ENCODE measurements around the gene SYT1.

DNA sequence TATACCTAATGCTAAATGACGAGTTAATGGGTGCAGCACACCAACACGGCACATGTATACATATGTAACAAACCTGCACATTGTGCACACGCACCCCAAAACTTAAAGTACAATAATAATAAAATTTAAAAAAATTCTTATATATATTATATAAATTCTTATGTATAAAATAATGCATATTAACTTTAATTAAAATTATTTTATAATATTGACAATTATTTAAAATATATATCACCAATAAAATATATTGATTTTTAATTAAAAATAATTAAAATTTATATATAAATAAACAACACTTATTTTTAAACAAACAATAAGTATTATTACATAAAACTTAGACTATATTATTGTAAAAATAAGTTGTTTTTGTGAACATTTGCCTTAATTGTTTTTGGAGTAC lies 188.8 kb downstream of the SYT1 start:
- no peak for TF ChIP-seq YY1 (IDR thresholded peaks at IDR 0.05)
- TF ChIP-seq, protein P1, sequence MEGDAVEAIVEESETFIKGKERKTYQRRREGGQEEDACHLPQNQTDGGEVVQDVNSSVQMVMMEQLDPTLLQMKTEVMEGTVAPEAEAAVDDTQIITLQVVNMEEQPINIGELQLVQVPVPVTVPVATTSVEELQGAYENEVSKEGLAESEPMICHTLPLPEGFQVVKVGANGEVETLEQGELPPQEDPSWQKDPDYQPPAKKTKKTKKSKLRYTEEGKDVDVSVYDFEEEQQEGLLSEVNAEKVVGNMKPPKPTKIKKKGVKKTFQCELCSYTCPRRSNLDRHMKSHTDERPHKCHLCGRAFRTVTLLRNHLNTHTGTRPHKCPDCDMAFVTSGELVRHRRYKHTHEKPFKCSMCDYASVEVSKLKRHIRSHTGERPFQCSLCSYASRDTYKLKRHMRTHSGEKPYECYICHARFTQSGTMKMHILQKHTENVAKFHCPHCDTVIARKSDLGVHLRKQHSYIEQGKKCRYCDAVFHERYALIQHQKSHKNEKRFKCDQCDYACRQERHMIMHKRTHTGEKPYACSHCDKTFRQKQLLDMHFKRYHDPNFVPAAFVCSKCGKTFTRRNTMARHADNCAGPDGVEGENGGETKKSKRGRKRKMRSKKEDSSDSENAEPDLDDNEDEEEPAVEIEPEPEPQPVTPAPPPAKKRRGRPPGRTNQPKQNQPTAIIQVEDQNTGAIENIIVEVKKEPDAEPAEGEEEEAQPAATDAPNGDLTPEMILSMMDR (IDR thresholded peaks at IDR 0.05; ENCODE audit: low read depth, low read length, missing input control) = no peak
- TF ChIP-seq, protein P2, sequence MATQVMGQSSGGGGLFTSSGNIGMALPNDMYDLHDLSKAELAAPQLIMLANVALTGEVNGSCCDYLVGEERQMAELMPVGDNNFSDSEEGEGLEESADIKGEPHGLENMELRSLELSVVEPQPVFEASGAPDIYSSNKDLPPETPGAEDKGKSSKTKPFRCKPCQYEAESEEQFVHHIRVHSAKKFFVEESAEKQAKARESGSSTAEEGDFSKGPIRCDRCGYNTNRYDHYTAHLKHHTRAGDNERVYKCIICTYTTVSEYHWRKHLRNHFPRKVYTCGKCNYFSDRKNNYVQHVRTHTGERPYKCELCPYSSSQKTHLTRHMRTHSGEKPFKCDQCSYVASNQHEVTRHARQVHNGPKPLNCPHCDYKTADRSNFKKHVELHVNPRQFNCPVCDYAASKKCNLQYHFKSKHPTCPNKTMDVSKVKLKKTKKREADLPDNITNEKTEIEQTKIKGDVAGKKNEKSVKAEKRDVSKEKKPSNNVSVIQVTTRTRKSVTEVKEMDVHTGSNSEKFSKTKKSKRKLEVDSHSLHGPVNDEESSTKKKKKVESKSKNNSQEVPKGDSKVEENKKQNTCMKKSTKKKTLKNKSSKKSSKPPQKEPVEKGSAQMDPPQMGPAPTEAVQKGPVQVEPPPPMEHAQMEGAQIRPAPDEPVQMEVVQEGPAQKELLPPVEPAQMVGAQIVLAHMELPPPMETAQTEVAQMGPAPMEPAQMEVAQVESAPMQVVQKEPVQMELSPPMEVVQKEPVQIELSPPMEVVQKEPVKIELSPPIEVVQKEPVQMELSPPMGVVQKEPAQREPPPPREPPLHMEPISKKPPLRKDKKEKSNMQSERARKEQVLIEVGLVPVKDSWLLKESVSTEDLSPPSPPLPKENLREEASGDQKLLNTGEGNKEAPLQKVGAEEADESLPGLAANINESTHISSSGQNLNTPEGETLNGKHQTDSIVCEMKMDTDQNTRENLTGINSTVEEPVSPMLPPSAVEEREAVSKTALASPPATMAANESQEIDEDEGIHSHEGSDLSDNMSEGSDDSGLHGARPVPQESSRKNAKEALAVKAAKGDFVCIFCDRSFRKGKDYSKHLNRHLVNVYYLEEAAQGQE (IDR thresholded peaks at IDR 0.05) = no peak
- TF ChIP-seq FOXA2 (IDR thresholded peaks at IDR 0.05) = no peak
- TF ChIP-seq, protein P3, sequence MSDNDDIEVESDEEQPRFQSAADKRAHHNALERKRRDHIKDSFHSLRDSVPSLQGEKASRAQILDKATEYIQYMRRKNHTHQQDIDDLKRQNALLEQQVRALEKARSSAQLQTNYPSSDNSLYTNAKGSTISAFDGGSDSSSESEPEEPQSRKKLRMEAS (IDR thresholded peaks at IDR 0.05) = no peak
- TF ChIP-seq JUND (IDR thresholded peaks at IDR 0.05) = no peak
- no peak for TF ChIP-seq SP1 (IDR thresholded peaks at IDR 0.05)

All from liver (tissue), 3 donors.